HEK293 (cell line): ENCODE data around the gene DRICH1.
"Not testable (repeated sequence)": the region's sequence is repeated elsewhere in the genome, so short reads cannot be mapped to it uniquely, and the experiment has no call there.

Experiments
- CTCF ChIA-PET: fragments of 350-600 bp; formaldehyde crosslinking; extraction: SDS; loops from one replicate; lab custom pipeline; 2021; ENCODE audit warnings: antibody characterized with exemption; lab: Yijun Ruan, JAX
- POLR2A ChIA-PET: fragments of 300-600 bp; formaldehyde crosslinking; extraction: SDS; loops from one replicate; lab custom pipeline; 2020; ENCODE audit warnings: antibody characterized with exemption, inconsistent platforms; lab: Yijun Ruan, JAX
- H3K27ac ChIP-seq: fragments of 200-500 bp; sonication (Bioruptor generic); 2 replicates; pipeline ENCODE4 v1.5.1; 2014; ENCODE audit warnings: low read depth, low read length, control low read depth, inconsistent platforms; ENCODE audit errors: extremely low read depth
- H3K36me3 ChIP-seq, 2 experiments: fragments of 200-500 bp in 1 of 2; sonication (Bioruptor generic) in 1 of 2; 1 replicate in 1 of 2; 2 replicates in 1 of 2; pipeline ENCODE4 v1.5.1; 2014 to 2017; ENCODE audit warnings: inconsistent platforms in 2 of 2, low read length in 2 of 2; ENCODE audit not compliant: control insufficient read depth in 2 of 2, insufficient read depth in 1 of 2
- H3K4me1 ChIP-seq: fragments of 200-500 bp; sonication (Bioruptor generic); 2 replicates; pipeline ENCODE4 v1.5.1; 2014; ENCODE audit warnings: mild to moderate bottlenecking, low read length, inconsistent platforms; ENCODE audit not compliant: control insufficient read depth, insufficient read depth
- H3K4me3 ChIP-seq: 2 replicates; pipeline ENCODE4 v1.5.1; 2011; ENCODE audit warnings: low read depth, mild to moderate bottlenecking, control low read depth, low read length, moderate library complexity
- H3K9me3 ChIP-seq: fragments of 200-500 bp; sonication (Bioruptor generic); 2 replicates; pipeline ENCODE4 v1.5.1; 2014; ENCODE audit warnings: low read depth, low read length, inconsistent platforms; ENCODE audit not compliant: control insufficient read depth, insufficient read depth
- EGR2 ChIP-seq: fragments of 450-650 bp; formaldehyde crosslinking; IDR thresholded peaks from 2 replicates; pipeline ENCODE4 v1.5.1; 2016; ENCODE audit warnings: low read depth, missing biosample characterization, missing genetic modification characterization
- GLI4 ChIP-seq: fragments of 450-650 bp; formaldehyde crosslinking; IDR thresholded peaks from 2 replicates; pipeline ENCODE4 v1.5.1; 2016; ENCODE audit warnings: missing biosample characterization, missing genetic modification characterization
- GLIS1 ChIP-seq: fragments of 450-650 bp; formaldehyde crosslinking; IDR thresholded peaks from 2 replicates; pipeline ENCODE4 v1.5.1; 2016; ENCODE audit warnings: missing biosample characterization, missing genetic modification characterization
- GLIS2 ChIP-seq: fragments of 450-650 bp; formaldehyde crosslinking; IDR thresholded peaks from 2 replicates; pipeline ENCODE4 v1.5.1; 2016; ENCODE audit warnings: missing biosample characterization, missing genetic modification characterization
- YY2 ChIP-seq: fragments of 450-650 bp; formaldehyde crosslinking; IDR thresholded peaks from 2 replicates; pipeline ENCODE4 v1.5.1; 2016; ENCODE audit warnings: missing biosample characterization, missing genetic modification characterization
- ZFHX2 ChIP-seq: fragments of 450-650 bp; formaldehyde crosslinking; conservative IDR thresholded peaks from 2 replicates; pipeline ENCODE4 v1.5.1; 2016; ENCODE audit warnings: missing biosample characterization, missing genetic modification characterization
- ZIC2 ChIP-seq: fragments of 450-650 bp; formaldehyde crosslinking; IDR thresholded peaks from 2 replicates; pipeline ENCODE4 v1.5.1; 2016; ENCODE audit warnings: missing biosample characterization, missing genetic modification characterization
- ZNF391 ChIP-seq: fragments of 450-650 bp; formaldehyde crosslinking; IDR thresholded peaks from 2 replicates; pipeline ENCODE4 v1.5.1; 2016; ENCODE audit warnings: low read depth, missing biosample characterization, missing genetic modification characterization, borderline replicate concordance
- ZNF473 ChIP-seq: fragments of 450-650 bp; formaldehyde crosslinking; IDR thresholded peaks from 2 replicates; pipeline ENCODE4 v1.5.1; 2017; ENCODE audit warnings: missing biosample characterization, missing genetic modification characterization
- ZNF521 ChIP-seq: fragments of 450-650 bp; formaldehyde crosslinking; IDR thresholded peaks from 2 replicates; pipeline ENCODE4 v1.5.1; 2017; ENCODE audit warnings: missing biosample characterization, mild to moderate bottlenecking, missing genetic modification characterization
- ZNF549 ChIP-seq: fragments of 450-650 bp; IDR thresholded peaks from 2 replicates; pipeline ENCODE4 v1.5.1; 2018; ENCODE audit warnings: missing biosample characterization, missing genetic modification characterization, mild to moderate bottlenecking, inconsistent platforms, moderate library complexity
- ZNF558 ChIP-seq: fragments of 450-650 bp; formaldehyde crosslinking; IDR thresholded peaks from 2 replicates; pipeline ENCODE4 v1.5.1; 2016; ENCODE audit warnings: missing biosample characterization, missing genetic modification characterization
- ZNF561 ChIP-seq: fragments of 450-650 bp; IDR thresholded peaks from 2 replicates; pipeline ENCODE4 v1.5.1; 2018; ENCODE audit warnings: missing biosample characterization, missing genetic modification characterization, borderline replicate concordance
- ZNF639 ChIP-seq: fragments of 450-650 bp; formaldehyde crosslinking; IDR thresholded peaks from 2 replicates; pipeline ENCODE4 v1.5.1; 2016; ENCODE audit warnings: missing biosample characterization, missing genetic modification characterization
- ZNF704 ChIP-seq: fragments of 450-650 bp; formaldehyde crosslinking; IDR thresholded peaks from 2 replicates; pipeline ENCODE4 v1.5.1; 2016; ENCODE audit warnings: missing biosample characterization, missing genetic modification characterization
- ZNF707 ChIP-seq: fragments of 450-650 bp; formaldehyde crosslinking; IDR thresholded peaks from 2 replicates; pipeline ENCODE4 v1.5.1; 2016; ENCODE audit warnings: missing biosample characterization, missing genetic modification characterization
- ZNF768 ChIP-seq: fragments of 450-650 bp; formaldehyde crosslinking; IDR thresholded peaks from 2 replicates; pipeline ENCODE4 v1.5.1; 2018; ENCODE audit warnings: missing biosample characterization, mild to moderate bottlenecking, missing genetic modification characterization
- ZNF837 ChIP-seq: fragments of 450-650 bp; formaldehyde crosslinking; IDR thresholded peaks from 2 replicates; pipeline ENCODE4 v1.5.1; 2016; ENCODE audit warnings: missing biosample characterization, missing genetic modification characterization

The DRICH1 gene

DNA sequence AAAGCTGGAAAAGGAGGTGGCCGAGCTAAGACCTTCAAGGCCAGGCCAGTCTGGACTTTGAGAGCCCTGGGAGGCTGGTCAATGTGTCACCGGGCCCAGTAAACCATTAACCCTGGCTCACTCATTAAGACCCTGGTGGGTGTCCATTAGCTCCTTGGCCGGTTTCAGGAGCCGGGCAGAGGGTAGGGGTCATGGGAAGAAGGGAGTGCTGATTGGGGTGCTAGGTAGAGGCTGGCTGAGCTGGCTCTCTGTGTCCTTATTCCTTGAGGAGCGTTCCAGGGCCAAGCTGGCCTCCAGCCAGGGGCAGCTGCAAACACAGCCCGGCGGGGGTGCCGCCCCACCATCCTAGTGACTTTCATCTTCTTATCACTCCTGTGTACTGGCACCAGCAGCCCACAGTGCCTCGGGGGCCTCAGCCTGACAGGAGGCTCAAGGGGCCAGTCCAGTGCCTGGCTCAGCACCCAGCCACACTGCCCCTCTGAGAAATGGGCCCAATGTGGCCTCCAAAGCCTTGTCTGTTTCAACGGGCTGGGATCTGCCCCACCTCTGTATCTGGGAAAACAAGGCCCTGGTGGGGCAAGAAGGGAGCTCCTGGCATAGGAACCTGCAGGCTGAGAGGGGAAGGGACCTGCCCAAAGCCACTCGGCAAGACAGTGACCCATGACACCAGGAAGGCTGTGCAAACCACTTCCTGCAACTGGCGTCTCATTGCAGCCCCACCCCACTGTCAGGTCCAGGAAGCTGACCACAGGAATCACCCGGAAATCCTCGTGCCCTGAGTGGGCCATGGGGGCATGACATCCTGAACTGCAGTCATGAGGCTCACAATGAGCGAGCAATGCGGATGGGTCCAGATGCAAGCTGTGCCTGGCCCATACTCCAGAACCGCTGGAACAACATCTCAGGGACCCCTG, 43.6 kb upstream of the DRICH1 start (continued):
- TF ChIP-seq ZNF704 (no peak), ZNF558 (no peak), ZIC2 (peak; percentile 76), ZNF391 (tag by site-specific recombination) (no peak), GLI4 (no peak), ZNF707 (tag by site-specific recombination) (no peak), ZNF473 (no peak)

GRCh38 chr22:23674886-23675501, 42.9 kb upstream of the DRICH1 start:
- peaks cover 0 to 39% of the 10 kb centered on the region in 2 experiments; a peak in 2 of 3 replicates for H3K36me3 ChIP-seq
- H3K4me3 ChIP-seq, POLR2A ChIA-PET, H3K4me1 ChIP-seq, CTCF ChIA-PET, H3K9me3 ChIP-seq, H3K27ac ChIP-seq: not testable (repeated sequence)

DNA sequence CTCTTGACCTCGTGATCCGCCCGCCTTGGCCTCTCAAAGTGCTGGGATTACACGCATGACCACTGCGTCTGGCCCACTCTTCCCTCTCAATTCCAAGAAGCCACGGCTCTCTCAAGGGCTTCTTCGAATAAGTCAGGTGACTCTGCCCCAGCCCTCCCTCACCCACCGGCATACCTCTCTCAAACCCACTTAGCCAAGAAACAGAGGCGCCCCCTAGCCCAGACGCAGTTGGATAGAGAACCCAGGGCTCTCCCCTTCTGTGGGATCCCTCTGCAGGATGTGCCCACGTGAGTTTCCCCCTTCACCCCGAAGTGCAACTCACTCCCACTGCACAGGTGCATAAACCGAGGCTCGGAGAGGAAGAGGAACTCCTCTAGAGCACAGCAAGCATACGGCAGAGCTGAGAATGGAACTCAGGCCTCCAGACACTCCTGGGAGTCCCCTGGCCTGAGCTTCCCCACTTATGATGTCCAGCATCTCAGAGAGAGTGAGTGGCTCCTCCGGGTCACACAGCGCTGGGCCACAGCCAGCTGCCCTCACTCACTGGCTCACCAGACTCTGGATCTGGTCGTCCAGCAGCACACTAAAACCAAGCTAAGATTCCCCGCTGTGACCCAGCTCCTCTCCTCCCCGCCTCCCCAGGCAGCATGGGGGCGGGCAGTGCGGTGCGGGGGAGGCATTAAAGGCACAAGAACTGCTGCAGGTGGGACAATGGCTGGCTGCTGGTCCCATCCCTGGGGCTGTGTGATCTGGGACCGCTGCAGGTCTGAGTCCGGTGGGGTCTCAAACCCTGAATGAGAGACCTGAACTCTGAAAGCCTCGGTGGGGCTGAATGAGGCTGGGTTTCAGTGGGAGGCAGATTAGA, 41.9 kb upstream of the DRICH1 start:
- TF ChIP-seq GLIS2 (peak; percentile 46), ZNF561 (no peak), ZNF837 (tag by site-specific recombination) (no peak), ZFHX2 (tag by site-specific recombination) (peak; percentile 96), ZNF521 (no peak), GLIS1 (peak; percentile 28; the same call in 1 of the 2 replicates), ZIC2 (peak; percentile 89), ZNF549 (tag by site-specific recombination) (no peak), YY2 (tag by site-specific recombination) (no peak), ZNF639 (tag by site-specific recombination) (no peak), EGR2 (peak; percentile 84), ZNF768 (peak; percentile 45; the same call in 1 of the 2 replicates)
- ChIA-PET POLR2A (no interaction called here), CTCF (no interaction called here)
- Histone ChIP-seq H3K4me3 (no peak overlapping the region), H3K4me1 (no peaks in the 10 kb centered on the region), H3K27ac (no peak overlapping the region), H3K36me3 (peaks cover 0 to 32% of the 10 kb centered on the region in 2 experiments; a peak in 2 of 3 replicates), H3K9me3 (no peaks in the 10 kb centered on the region)
